ENCODE results near the gene SMYD3.

SMYD3 gene

DNA sequence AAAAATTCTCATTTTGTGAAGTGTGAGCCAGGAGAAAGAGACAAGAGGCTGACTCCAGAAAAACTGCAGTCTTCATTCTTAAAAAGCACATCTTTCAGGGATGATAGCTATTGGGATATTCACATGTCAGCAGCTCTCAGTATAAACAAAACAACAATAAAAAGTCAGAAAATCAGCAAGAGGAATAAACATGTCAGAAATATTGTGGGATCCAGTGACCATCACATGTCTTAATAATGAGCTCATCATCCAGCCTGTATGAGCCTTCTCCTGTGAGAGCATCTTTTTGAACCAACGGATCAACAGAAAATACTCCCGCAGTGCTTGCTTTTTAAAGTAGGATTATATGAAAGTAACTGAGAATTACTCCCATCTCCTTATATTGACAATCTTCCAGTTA is 241.6 kb downstream of the SMYD3 start:
- DNase-seq: no peak

- DNase-seq: no peak
These were observed 244.8 kb downstream of the SMYD3 start for GRCh38 chr1:246262281-246262680.

DNA sequence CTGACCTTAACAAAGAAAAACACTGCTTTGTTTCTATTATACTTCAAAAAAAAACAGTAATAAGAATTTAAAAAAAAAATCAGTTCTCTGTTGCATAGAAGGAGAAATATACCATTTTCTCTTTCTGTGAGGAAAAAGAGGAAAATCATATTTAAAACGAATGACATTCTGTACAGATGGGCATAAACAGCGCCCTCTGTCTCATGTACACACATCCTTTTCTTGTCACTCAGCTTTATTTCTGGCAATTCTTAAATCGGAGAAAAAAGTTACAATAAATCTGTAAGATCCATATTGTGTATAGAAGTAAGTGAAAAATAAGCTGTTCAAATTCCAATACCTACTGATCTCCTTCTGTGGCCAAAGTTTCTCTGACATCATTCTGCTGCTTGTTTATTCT is 245.4 kb downstream of the SMYD3 start:
- DNase-seq: no peak

GRCh38 chr1:246258250-246258649 is 248.8 kb downstream of the SMYD3 start:
- DNase-seq: no peak

GRCh38 chr1:246255773-246256172 is 251.3 kb downstream of the SMYD3 start:
- peak; percentile 46 for DNase-seq

GRCh38 chr1:246254854-246255253 is 252.2 kb downstream of the SMYD3 start:
- DNase-seq: no peak

DNA sequence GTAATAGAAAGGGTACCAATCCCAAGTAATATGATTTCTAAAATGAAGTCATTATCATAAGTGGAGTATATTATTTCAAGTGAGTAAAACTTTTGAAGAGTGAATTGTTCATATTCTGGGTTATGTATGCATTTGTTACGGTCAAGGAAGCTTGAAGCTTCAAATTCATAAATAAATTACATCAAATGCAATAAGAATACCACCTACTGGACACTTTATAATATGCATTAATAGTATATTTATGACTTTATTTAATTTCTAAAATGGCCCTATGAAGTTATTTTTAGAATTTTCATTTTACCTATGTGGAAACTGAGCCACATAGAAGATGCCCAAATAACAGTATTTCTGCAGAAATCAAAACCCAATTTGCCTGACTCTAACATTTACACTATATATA is 260.6 kb downstream of the SMYD3 start:
- DNase-seq: no peak

DNA sequence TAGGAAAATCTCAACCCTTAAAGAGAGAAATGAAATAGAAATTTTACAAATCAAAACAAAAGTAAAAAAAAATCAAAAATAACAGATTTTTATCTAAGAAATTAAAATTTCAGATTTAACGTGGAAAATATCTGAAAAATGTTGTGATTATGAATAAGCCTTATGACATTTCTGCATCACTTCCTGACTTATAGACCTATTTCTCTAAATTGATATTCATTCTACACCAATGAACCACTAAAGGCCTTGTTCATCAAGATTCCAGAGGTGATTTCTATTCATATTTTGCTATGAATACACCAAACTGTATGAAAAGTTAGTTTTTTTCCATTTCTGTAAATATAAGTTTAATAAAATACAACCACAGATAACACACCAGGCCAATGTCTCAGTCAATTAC is 261.5 kb downstream of the SMYD3 start:
- no peak for DNase-seq

DNA sequence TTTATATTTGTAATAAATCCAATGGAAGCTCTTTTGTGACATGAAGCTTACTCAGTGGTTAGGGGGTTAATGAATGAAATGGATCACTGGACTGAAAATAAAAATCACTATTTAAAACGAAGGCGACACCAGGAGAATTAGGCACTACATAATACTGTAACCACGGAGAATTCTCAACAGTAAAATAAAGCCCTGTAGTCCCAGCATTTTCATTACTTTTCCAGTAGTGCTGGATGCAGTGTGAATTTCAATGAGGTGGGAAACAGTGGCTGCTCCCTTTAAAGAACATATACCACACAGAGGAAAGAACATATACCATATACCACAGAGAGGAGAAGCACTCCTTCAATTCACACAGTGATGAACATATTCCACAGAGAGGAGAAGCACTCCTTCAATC is 275.0 kb downstream of the SMYD3 start:
- no peak for DNase-seq

DNA sequence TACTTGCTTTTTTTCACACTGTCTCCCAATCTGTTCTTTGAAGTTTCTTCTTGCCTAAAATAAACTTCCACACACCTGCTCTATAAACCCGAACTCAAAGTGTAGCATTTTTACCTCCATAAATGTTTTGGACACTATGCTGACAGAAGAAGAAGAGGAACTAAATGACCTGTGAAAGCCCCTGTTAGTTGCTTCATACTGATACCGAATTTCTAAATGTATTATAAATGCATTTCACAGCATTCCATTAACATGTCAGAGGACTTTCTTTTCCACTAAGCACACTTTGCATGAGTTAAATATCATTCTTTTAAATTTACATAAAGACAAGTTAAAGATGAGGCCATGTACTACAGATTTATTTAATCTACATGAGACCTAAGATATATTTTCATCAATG is 281.0 kb downstream of the SMYD3 start:
- DNase-seq: no peak

DNA sequence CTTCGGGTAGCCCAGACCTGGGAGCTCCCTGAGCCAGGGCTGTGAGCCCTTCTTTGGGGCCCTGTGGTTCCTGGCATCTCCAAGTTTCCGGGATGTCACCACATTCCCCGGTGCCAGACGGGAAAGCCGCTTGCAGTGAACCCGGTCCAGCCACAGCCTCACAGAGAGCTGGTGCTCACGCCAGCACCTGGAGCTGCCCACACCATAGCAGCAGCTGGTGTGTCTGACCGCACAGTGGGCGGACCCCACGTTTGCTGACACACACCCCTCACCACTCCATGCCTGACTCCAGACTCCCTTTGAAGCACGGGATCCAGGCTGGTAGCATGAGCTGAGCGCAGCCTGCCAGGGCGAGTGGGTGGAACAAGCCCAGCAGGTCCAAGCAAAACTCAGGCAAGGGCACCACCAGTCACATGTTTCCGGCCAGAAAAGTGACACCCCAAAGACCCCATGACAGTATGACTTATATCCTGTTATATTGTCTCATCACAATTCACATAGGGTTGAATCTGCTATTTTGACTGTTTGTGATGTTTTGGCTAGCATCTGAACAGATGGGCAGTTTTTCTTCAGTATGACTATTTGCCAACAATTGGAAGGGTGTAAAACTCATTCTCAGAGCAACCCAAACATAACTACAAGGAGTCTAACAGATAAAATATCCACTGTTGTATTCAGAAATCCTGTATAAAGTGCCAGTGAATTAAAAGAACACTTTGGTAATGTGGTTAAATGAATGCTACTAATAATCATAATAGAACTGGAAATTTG is 285.4 kb downstream of the SMYD3 start:
- no peak for DNase-seq

GRCh38 chr1:246220495-246221065 is 286.5 kb downstream of the SMYD3 start:
- DNase-seq: no peak

DNA sequence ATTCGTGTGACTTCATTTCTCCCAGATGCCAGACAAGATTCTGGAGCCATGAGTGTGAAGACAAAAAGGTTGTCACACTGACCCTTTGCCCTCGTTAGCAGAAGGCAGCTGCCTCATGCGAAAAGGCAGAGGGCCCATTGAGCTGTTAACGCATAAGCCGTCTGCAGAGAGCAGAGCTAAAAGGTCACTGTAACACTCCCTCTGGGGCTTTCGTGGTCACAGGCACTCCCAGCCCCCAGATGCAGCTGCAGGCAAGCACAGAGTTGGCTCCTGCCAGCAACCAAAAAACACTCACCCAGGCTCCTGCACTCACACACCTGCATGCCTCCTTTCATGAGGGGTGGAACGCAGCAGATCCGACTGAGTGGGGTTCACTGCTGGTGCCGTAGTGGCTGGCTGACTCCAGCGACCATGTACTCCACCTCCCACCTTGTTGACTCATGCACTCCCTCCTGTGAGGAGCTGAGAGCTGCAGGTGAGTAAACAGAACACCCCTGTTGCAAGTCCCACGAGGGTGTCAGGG is 287.5 kb downstream of the SMYD3 start:
- DNase-seq: peak; percentile 44

- DNase-seq: no peak
These were observed 288.4 kb downstream of the SMYD3 start for GRCh38 chr1:246218686-246219085.

DNA sequence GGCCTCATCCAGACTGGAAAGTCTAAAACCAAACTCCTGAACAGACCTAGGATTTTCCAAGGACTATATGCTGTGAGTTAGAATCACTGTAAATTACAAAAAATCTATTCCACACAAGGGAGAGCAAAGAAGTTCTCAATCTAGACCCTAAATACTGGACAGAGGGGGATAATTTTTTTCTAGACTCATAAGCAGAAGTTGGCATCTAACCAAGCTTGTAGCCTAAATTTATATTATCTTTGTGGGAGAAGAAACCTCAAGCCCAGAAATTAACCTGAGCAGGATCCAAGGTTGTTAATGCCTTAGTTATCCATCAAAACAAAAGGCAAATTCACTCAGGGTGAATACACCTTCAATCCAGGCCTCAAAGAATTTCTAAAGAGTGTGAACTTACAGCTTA is 290.2 kb downstream of the SMYD3 start:
- DNase-seq: no peak

DNA sequence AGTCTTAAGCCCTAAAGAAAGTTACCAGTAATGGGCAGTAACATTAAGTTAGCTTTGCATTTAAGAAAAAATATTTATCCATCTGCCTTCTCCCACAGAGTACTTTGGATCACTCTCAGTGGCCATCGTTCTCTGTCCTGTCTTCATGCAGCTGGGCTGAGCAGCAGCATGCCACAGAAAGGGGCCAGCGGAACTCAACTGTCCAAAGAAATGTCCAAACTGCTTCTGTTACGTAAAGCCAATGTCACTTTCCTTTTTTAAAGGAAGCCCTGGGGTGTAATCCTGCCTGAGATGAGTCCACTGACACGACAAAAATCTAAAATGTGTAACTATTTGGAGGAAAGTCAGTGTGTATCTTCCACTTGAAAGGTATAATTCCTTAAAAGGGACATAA is 291.6 kb downstream of the SMYD3 start:
- no peak for DNase-seq

GRCh38 chr1:246214708-246215509 is 292.2 kb downstream of the SMYD3 start:
- DNase-seq: no peak

- no peak for DNase-seq
These were observed 293.1 kb downstream of the SMYD3 start for GRCh38 chr1:246213947-246214346.

- DNase-seq: no peak
These were observed 293.6 kb downstream of the SMYD3 start for GRCh38 chr1:246213502-246213901.

DNA sequence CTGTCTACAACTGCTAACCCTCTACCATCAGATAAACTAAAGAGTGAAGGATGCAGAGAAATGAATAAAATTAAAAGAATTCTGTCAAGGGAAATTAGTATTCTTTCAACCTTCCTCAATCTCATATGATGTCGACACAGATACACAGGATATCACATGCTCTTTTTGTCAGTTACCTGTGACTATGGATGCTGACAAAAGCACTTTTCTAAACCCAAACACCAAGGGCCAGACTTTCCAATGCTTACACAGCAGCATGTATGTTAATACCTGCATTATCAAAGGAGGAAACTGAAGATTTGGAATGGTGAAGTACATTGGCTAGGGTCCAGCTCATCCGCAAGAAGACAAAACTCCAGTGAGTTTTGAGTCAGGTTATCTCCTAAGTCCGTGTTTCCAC is 294.0 kb downstream of the SMYD3 start:
- DNase-seq: no peak

DNA sequence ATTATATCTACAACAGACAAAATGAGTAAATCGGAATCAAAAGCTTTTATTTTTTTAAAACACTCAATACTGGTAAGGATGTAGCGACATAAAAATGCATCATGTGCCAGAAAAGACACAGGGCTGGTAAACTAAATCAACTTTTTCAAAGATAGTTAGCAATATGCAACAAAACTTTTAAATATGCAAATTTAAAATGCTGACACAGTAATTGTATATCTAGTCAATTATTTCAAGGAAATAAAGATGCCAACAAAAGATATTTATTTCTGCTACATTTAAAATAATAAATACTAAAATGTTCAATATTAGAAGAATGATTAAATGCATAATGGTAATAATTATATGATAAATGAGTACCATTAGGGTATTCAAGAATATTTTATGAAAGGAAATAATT is 295.1 kb downstream of the SMYD3 start:
- no peak for DNase-seq

GRCh38 chr1:246210756-246211155 is 296.3 kb downstream of the SMYD3 start:
- DNase-seq: peak; percentile 33

- no peak for DNase-seq
These were observed 299.0 kb downstream of the SMYD3 start for GRCh38 chr1:246208105-246208504.

- DNase-seq: no peak
These were observed 303.9 kb downstream of the SMYD3 start for GRCh38 chr1:246203180-246203579.
